Subcutaneous adipose tissue (tissue), 4 donors: ENCODE data around the gene ETV7. TPM values are rescaled to one million over a fixed set of nuclear protein-coding genes. Genes with fewer than 3 reads are reported as not detected.

Experiments used
- total RNA-seq, 4 donors: library from RNA; depleted of rRNA; stranded (reverse); fragments of >200 nt; gene quantifications; one replicate each; pipeline ENCODE4 v1.1.0, GENCODE V29; 2016
- TF ChIP-seq, protein P1 (sequence below): fragments of 450-650 bp; IDR thresholded peaks from one replicate; pipeline ENCODE4 v1.5.1; 2016; ENCODE audit warnings: low read depth, mild to moderate bottlenecking, control low read depth, antibody characterized with exemption, moderate library complexity

ETV7 gene
- total RNA-seq, 4 donors from 2014 or later: 0.44 to 1.6 (median 0.54) TPM

DNA sequence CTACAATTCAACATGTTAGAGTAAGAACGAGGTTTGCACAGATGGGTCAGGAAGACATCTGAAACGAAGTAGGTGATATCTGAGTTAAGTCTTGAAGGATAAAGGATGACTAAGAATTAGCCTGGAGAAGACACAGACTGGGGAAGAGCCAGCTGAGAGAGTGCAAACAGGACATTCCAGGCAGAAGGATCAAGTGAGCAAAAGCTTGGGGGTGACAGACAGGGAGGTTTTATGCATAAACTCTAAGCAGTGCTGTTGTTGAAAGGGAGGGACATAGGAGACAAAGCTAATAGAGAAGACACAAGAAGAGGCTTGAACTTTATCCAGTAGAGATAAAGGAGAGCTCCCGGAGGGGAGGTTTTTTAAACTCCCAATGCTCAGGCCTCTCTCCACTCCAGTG is 15.0 kb upstream of the ETV7 start:
- TF ChIP-seq, protein P1, sequence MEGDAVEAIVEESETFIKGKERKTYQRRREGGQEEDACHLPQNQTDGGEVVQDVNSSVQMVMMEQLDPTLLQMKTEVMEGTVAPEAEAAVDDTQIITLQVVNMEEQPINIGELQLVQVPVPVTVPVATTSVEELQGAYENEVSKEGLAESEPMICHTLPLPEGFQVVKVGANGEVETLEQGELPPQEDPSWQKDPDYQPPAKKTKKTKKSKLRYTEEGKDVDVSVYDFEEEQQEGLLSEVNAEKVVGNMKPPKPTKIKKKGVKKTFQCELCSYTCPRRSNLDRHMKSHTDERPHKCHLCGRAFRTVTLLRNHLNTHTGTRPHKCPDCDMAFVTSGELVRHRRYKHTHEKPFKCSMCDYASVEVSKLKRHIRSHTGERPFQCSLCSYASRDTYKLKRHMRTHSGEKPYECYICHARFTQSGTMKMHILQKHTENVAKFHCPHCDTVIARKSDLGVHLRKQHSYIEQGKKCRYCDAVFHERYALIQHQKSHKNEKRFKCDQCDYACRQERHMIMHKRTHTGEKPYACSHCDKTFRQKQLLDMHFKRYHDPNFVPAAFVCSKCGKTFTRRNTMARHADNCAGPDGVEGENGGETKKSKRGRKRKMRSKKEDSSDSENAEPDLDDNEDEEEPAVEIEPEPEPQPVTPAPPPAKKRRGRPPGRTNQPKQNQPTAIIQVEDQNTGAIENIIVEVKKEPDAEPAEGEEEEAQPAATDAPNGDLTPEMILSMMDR: no peak

DNA sequence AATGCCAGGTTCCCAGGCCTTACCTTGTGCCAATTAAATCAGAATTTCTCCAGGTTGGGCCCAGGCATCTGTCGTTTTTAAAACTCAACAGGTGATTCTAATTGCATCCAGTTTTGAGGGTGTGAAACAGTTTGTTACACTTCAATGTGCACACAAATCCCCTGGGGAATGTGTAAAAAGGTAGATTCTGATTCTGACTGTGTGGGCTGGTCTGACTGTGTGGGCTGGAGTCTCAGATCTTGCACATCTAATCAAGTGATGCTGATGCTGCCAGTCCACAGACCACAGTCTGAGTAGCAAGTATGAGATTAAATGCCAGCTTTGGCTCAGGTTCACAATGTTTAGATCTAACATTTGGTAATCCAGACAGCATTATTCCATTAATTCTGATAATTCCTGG is 12.5 kb upstream of the ETV7 start:
- TF ChIP-seq, protein P1: no peak

GRCh38 chr6:36392621-36393020 is 5.2 kb upstream of the ETV7 start:
- TF ChIP-seq, protein P1: no peak

DNA sequence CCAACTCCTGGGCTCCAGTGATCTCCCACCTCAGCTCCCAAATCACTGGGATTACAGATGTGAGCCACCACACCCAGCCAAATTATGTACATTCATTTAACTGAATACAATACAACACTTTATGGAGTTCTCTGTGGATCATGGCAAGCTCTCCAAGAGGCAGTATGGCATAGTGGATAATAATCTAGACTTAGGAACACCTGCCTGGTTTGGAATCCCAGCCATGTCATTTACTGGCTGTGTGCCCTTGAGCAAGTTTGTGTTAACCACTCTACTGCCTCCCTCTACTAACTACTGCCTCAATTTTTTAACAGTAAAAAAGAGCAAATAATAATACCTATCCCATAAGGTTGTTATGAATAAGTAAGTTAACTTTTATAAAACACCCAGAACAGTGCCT is 1.9 kb upstream of the ETV7 start:
- TF ChIP-seq, protein P1: no peak

GRCh38 chr6:36386495-36387439 is 702 bp downstream of the ETV7 start:
- TF ChIP-seq, protein P1: no peak

DNA sequence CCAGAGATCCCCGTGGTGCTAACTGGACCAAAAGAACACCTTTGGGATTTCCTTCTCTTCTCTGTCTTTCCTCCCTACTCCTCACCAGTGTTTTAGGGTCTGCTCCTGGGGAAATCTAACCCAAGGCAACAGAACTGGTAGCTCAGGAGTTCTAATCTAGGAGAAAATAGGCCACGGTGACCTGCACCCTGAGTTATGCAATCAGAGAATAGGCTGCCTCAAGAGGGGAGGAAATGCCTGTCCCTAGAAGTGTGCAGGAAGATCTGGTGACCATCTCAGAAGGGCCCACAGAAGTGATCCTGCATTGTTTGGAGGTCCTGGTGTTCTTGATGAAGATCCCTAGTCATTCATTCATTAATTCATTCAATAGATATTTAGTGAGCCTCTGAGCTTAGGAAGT is 3.4 kb downstream of the ETV7 start:
- TF ChIP-seq, protein P1: no peak

GRCh38 chr6:36383606-36384005 is 3.9 kb downstream of the ETV7 start:
- TF ChIP-seq, protein P1: no peak
